ENCODE results near the gene NADK2.

DNA sequence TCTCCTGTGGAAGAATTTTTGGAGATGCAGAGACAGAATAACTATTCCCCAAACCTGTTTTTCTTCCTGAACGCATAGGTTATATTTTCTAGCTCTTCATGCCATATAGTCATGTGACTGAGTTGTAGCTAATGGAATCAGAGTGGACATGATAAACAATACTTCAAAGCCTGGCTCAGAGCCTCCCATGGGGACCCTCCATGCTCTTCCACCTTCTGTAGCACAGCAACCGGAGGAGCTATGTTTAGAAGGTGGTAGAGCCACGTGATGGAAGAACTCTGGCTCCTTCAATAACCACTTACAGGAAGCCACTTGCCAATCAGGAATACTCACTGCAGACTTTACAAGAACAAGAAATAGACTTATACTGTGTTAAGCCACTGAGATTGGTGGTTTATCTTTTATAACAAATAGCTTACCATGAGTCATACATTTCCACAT lies 39.2 kb downstream of the NADK2 start:
- TF ChIP-seq POLR2A (IDR thresholded peaks at IDR 0.05) (no peak), CTCF (IDR thresholded peaks at IDR 0.05) (no peak)
